ENCODE measurements around the gene AHDC1.
"Not testable (repeated sequence)": the region's sequence is repeated elsewhere in the genome, so short reads cannot be mapped to it uniquely, and the experiment has no call there.

AHDC1 gene

GRCh38 chr1:27643600-27644368, 39.8 kb upstream of the AHDC1 start:
- Histone ChIP-seq H3K27me3 (ENCODE audit: control insufficient read depth, insufficient read depth, low read length) (no peaks in the 10 kb centered on the region), H3K9me3 (ENCODE audit: control insufficient read depth, insufficient read depth, low read depth, low read length) (no peaks in the 10 kb centered on the region), H3K36me3 (ENCODE audit: control insufficient read depth, insufficient read depth, low read length) (no peaks in the 10 kb centered on the region), H3K4me1 (ENCODE audit: control insufficient read depth, insufficient read depth, low read length) (0 out of 2 replicates have a peak, but pooled peaks cover 2% of the 10 kb centered on the region), H3K27ac (ENCODE audit: low read depth, low read length) (no peak overlapping the region), H3K9ac (ENCODE audit: low read length) (no peak overlapping the region), H3K4me3 (ENCODE audit: low read depth, low read length) (no peak overlapping the region)

- not testable (repeated sequence) for H3K9ac ChIP-seq (ENCODE audit: low read length); H3K9me3 ChIP-seq (ENCODE audit: control insufficient read depth, insufficient read depth, low read depth, low read length); H3K4me3 ChIP-seq (ENCODE audit: low read depth, low read length); H3K27ac ChIP-seq (ENCODE audit: low read depth, low read length); H3K4me1 ChIP-seq (ENCODE audit: control insufficient read depth, insufficient read depth, low read length); H3K36me3 ChIP-seq (ENCODE audit: control insufficient read depth, insufficient read depth, low read length); H3K27me3 ChIP-seq (ENCODE audit: control insufficient read depth, insufficient read depth, low read length)
Observed at GRCh38 chr1:27640514-27640913, 36.6 kb upstream of the AHDC1 start.

GRCh38 chr1:27638805-27639204, 34.9 kb upstream of the AHDC1 start:
- H3K4me3 ChIP-seq (ENCODE audit: low read depth, low read length): no peak overlapping the region
- H3K27me3 ChIP-seq (ENCODE audit: control insufficient read depth, insufficient read depth, low read length): peaks cover 19% of the 10 kb centered on the region
- H3K36me3 ChIP-seq (ENCODE audit: control insufficient read depth, insufficient read depth, low read length): no peaks in the 10 kb centered on the region
- no peaks in the 10 kb centered on the region for H3K9me3 ChIP-seq (ENCODE audit: control insufficient read depth, insufficient read depth, low read depth, low read length)
- H3K9ac ChIP-seq (ENCODE audit: low read length): no peak overlapping the region
- no peak overlapping the region for H3K27ac ChIP-seq (ENCODE audit: low read depth, low read length)
- H3K4me1 ChIP-seq (ENCODE audit: control insufficient read depth, insufficient read depth, low read length): peaks cover 10% of the 10 kb centered on the region; the same call in 1 of the 2 replicates

- Histone ChIP-seq H3K4me1 (ENCODE audit: control insufficient read depth, insufficient read depth, low read length) (peaks cover 10% of the 10 kb centered on the region; the same call in 1 of the 2 replicates), H3K9me3 (ENCODE audit: control insufficient read depth, insufficient read depth, low read depth, low read length) (no peaks in the 10 kb centered on the region), H3K27me3 (ENCODE audit: control insufficient read depth, insufficient read depth, low read length) (peaks cover 25% of the 10 kb centered on the region), H3K9ac (ENCODE audit: low read length) (no peak overlapping the region), H3K4me3 (ENCODE audit: low read depth, low read length) (no peak overlapping the region), H3K27ac (ENCODE audit: low read depth, low read length) (no peak overlapping the region), H3K36me3 (ENCODE audit: control insufficient read depth, insufficient read depth, low read length) (no peaks in the 10 kb centered on the region)
Observed at GRCh38 chr1:27638047-27638734, 34.2 kb upstream of the AHDC1 start.

GRCh38 chr1:27635396-27636142, 31.6 kb upstream of the AHDC1 start:
- Histone ChIP-seq H3K36me3 (ENCODE audit: control insufficient read depth, insufficient read depth, low read length) (no peaks in the 10 kb centered on the region), H3K9me3 (ENCODE audit: control insufficient read depth, insufficient read depth, low read depth, low read length) (no peaks in the 10 kb centered on the region), H3K27ac (ENCODE audit: low read depth, low read length) (no peak overlapping the region), H3K4me1 (ENCODE audit: control insufficient read depth, insufficient read depth, low read length) (peaks cover 22% of the 10 kb centered on the region; the same call in 1 of the 2 replicates), H3K9ac (ENCODE audit: low read length) (no peak overlapping the region), H3K27me3 (ENCODE audit: control insufficient read depth, insufficient read depth, low read length) (peaks cover 30% of the 10 kb centered on the region), H3K4me3 (ENCODE audit: low read depth, low read length) (no peak overlapping the region)

GRCh38 chr1:27634985-27635367, 31.0 kb upstream of the AHDC1 start, which contains the start of gene FGR:
Gene FGR (minus strand): TSS chr1:27635185. CDS start chr1:27623916, 11,269 bp downstream.
- Histone ChIP-seq H3K36me3 (ENCODE audit: control insufficient read depth, insufficient read depth, low read length) (no peaks in the 10 kb centered on the region), H3K9ac (ENCODE audit: low read length) (peak within 1 kb of the TSS; percentile 53), H3K9me3 (ENCODE audit: control insufficient read depth, insufficient read depth, low read depth, low read length) (no peaks in the 10 kb centered on the region), H3K4me1 (ENCODE audit: control insufficient read depth, insufficient read depth, low read length) (peaks cover 23% of the 10 kb centered on the region; the same call in 1 of the 2 replicates), H3K27ac (ENCODE audit: low read depth, low read length) (no peak within 1 kb of the TSS), H3K27me3 (ENCODE audit: control insufficient read depth, insufficient read depth, low read length) (peaks cover 30% of the 10 kb centered on the region), H3K4me3 (ENCODE audit: low read depth, low read length) (peak within 1 kb of the TSS; percentile 65)

GRCh38 chr1:27634177-27634984, 30.4 kb upstream of the AHDC1 start:
- H3K9ac ChIP-seq (ENCODE audit: low read length): peak overlapping the region; percentile 53
- peaks cover 30% of the 10 kb centered on the region for H3K27me3 ChIP-seq (ENCODE audit: control insufficient read depth, insufficient read depth, low read length)
- H3K4me1 ChIP-seq (ENCODE audit: control insufficient read depth, insufficient read depth, low read length): peaks cover 24% of the 10 kb centered on the region
- H3K36me3 ChIP-seq (ENCODE audit: control insufficient read depth, insufficient read depth, low read length): no peaks in the 10 kb centered on the region
- H3K9me3 ChIP-seq (ENCODE audit: control insufficient read depth, insufficient read depth, low read depth, low read length): no peaks in the 10 kb centered on the region
- no peak overlapping the region for H3K27ac ChIP-seq (ENCODE audit: low read depth, low read length)
- H3K4me3 ChIP-seq (ENCODE audit: low read depth, low read length): peak overlapping the region; percentile 65

GRCh38 chr1:27633640-27634176, 29.8 kb upstream of the AHDC1 start:
- Histone ChIP-seq H3K9ac (ENCODE audit: low read length) (peak overlapping the region; percentile 53), H3K4me3 (ENCODE audit: low read depth, low read length) (peak overlapping the region; percentile 65), H3K27ac (ENCODE audit: low read depth, low read length) (no peak overlapping the region), H3K9me3 (ENCODE audit: control insufficient read depth, insufficient read depth, low read depth, low read length) (no peaks in the 10 kb centered on the region), H3K4me1 (ENCODE audit: control insufficient read depth, insufficient read depth, low read length) (peaks cover 31% of the 10 kb centered on the region), H3K27me3 (ENCODE audit: control insufficient read depth, insufficient read depth, low read length) (peaks cover 30% of the 10 kb centered on the region), H3K36me3 (ENCODE audit: control insufficient read depth, insufficient read depth, low read length) (no peaks in the 10 kb centered on the region)

- peaks cover 30% of the 10 kb centered on the region for H3K27me3 ChIP-seq (ENCODE audit: control insufficient read depth, insufficient read depth, low read length)
- H3K27ac ChIP-seq (ENCODE audit: low read depth, low read length): no peak overlapping the region
- no peak overlapping the region for H3K9ac ChIP-seq (ENCODE audit: low read length)
- no peak overlapping the region for H3K4me3 ChIP-seq (ENCODE audit: low read depth, low read length)
- no peaks in the 10 kb centered on the region for H3K36me3 ChIP-seq (ENCODE audit: control insufficient read depth, insufficient read depth, low read length)
- H3K9me3 ChIP-seq (ENCODE audit: control insufficient read depth, insufficient read depth, low read depth, low read length): no peaks in the 10 kb centered on the region
- peaks cover 34% of the 10 kb centered on the region for H3K4me1 ChIP-seq (ENCODE audit: control insufficient read depth, insufficient read depth, low read length)
Observed at GRCh38 chr1:27633298-27633610, 29.3 kb upstream of the AHDC1 start.

Measured in HUES6 (cell line).